B cell (primary cell): ENCODE data around the gene TGFBR3.

ENCODE experiments used
- CTCF ChIP-seq: fragments of 200-600 bp; IDR thresholded peaks from one replicate; pipeline ENCODE4 v1.8.0; 2022; ENCODE audit warnings: antibody characterized with exemption, mild to moderate bottlenecking
- EZH2 ChIP-seq: IDR thresholded peaks from 2 replicates; pipeline ENCODE4 v1.6.1; 2012; ENCODE audit warnings: borderline replicate concordance, low read depth, mild to moderate bottlenecking, moderate library complexity, low read length; ENCODE audit not compliant: insufficient read depth, poor library complexity, severe bottlenecking

GRCh38 chr1:91916046-91916445 lies 30.1 kb upstream of the TGFBR3 start:
- TF ChIP-seq CTCF (no peak), EZH2 (no peak)
